Stomach (tissue), 9 donors: ENCODE data around the gene MSI2. TPM values are rescaled to one million over a fixed set of nuclear protein-coding genes. Genes with fewer than 3 reads are reported as not detected.

Experiments
- DNase-seq, 2 donors: peaks; one replicate each; pipeline versions ENCODE4 v3.0.0 to v3.0.0-alpha.2; 2013 to 2019
- H3K27ac ChIP-seq, 5 donors: fragments of 200-600 bp in 4 of 5; sonication (generic) in 4 of 5; one replicate each; pipeline ENCODE4 v1.5.1; 2013 to 2019; ENCODE audit warnings: mild to moderate bottlenecking in 1 of 5, moderate library complexity in 1 of 5
- H3K27me3 ChIP-seq, 3 donors: fragments of 200-600 bp; sonication (generic); one replicate each; pipeline ENCODE4 v1.5.1; 2017 to 2019; ENCODE audit warnings: mixed run types in 1 of 3
- H3K36me3 ChIP-seq, 4 donors: fragments of 200-600 bp; sonication (generic); 1 replicate in 3 of 4; 2 replicates in 1 of 4; pipeline ENCODE4 v1.5.1; 2016 to 2019
- H3K4me1 ChIP-seq, 4 donors: fragments of 200-600 bp; sonication (generic); one replicate each; pipeline ENCODE4 v1.5.1; 2016 to 2019
- H3K4me3 ChIP-seq, 4 donors: fragments of 200-600 bp; sonication (generic) in 3 of 4; one replicate each; pipeline ENCODE4 v1.5.1; 2016 to 2019; ENCODE audit warnings: mild to moderate bottlenecking in 1 of 4
- H3K9me3 ChIP-seq, 4 donors: fragments of 200-600 bp; sonication (generic); one replicate each; pipeline ENCODE4 v1.5.1; 2016 to 2019
- EP300 ChIP-seq: sonication (generic); formaldehyde crosslinking; IDR thresholded peaks from one replicate; pipeline ENCODE4 v1.6.1; 2017; ENCODE audit warnings: antibody characterized with exemption
- POLR2A ChIP-seq, 4 donors: fragments of 450-650 bp; IDR thresholded peaks; one replicate each; pipeline ENCODE4 v1.6.1; 2016; ENCODE audit warnings: antibody characterized with exemption in 4 of 4, control low read depth in 2 of 4, mild to moderate bottlenecking in 1 of 4, moderate library complexity in 1 of 4
- POLR2AphosphoS5 ChIP-seq, 3 donors: sonication (generic); formaldehyde crosslinking; IDR thresholded peaks; one replicate each; pipeline ENCODE4 v1.6.1; 2016; ENCODE audit warnings: antibody characterized with exemption in 3 of 3
- WGBS, 5 donors: extraction: QIAGEN DNeasy Blood & Tissue Kit in 3 of 5; methylation state at CpG; one replicate each; pipeline versions ENCODE4 v1.1.5 to v1.1.7; 2013 to 2018; 5-methylcytosine and 5-hydroxymethylcytosine counted together
- intact Hi-C: fragments of 100-400 bp; cut with DNase I; formaldehyde crosslinking; loops from one replicate; pipeline ENCODE4 v1.15.1; 2023; ENCODE audit warnings: low total_unique reads
- polyA plus RNA-seq, 3 donors: library from polyadenylated mRNA; stranded (reverse); fragments of 200-250 nt; gene quantifications; one replicate each; pipeline ENCODE4 v1.2.3, GENCODE V29; 2013
- total RNA-seq, 5 donors: library from RNA; depleted of rRNA; stranded (reverse); fragments of >200 nt; gene quantifications; one replicate each; pipeline versions ENCODE4 v1.1.0 to v1.2.3, GENCODE V29; 2014 to 2016
- TF ChIP-seq, protein P1 (sequence below), 7 experiments: fragments of 450-650 bp in 4 of 7; fragments of 200-600 bp in 3 of 7; sonication (generic) in 3 of 7; IDR thresholded peaks; one replicate each; pipeline ENCODE4 v1.5.1; 2016 to 2019; ENCODE audit warnings: antibody characterized with exemption in 7 of 7, control low read depth in 2 of 7, mild to moderate bottlenecking in 1 of 7
- donor health status: healthy with polysubstance abuse.
- donor health status: Bipolar disorder and iron deficiency.
- donor health status: healthy.

MSI2 gene
- total and polyA plus RNA-seq, 8 donors, result 8.3 to 72.4 (median 22.9) TPM

GRCh38 chr17:57323391-57323790 is 67.1 kb downstream of the MSI2 start:
- peaks cover 0 to 12% (median 4%) of the 10 kb centered on the region in 4 donors for H3K36me3 ChIP-seq
- H3K4me1 ChIP-seq, result no peaks in the 10 kb centered on the region
- H3K4me3 ChIP-seq, result no peak overlapping the region
- no peaks in the 10 kb centered on the region for H3K27me3 ChIP-seq
- DNase-seq, result no peak
- no peak for TF ChIP-seq POLR2AphosphoS5 (IDR thresholded peaks at IDR 0.05)
- TF ChIP-seq EP300, result no peak
- TF ChIP-seq, protein P1, sequence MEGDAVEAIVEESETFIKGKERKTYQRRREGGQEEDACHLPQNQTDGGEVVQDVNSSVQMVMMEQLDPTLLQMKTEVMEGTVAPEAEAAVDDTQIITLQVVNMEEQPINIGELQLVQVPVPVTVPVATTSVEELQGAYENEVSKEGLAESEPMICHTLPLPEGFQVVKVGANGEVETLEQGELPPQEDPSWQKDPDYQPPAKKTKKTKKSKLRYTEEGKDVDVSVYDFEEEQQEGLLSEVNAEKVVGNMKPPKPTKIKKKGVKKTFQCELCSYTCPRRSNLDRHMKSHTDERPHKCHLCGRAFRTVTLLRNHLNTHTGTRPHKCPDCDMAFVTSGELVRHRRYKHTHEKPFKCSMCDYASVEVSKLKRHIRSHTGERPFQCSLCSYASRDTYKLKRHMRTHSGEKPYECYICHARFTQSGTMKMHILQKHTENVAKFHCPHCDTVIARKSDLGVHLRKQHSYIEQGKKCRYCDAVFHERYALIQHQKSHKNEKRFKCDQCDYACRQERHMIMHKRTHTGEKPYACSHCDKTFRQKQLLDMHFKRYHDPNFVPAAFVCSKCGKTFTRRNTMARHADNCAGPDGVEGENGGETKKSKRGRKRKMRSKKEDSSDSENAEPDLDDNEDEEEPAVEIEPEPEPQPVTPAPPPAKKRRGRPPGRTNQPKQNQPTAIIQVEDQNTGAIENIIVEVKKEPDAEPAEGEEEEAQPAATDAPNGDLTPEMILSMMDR (IDR thresholded peaks at IDR 0.05), result no peak
- no peak for TF ChIP-seq POLR2A (IDR thresholded peaks at IDR 0.05)
- H3K27ac ChIP-seq, result no peak overlapping the region
- H3K9me3 ChIP-seq, result no peaks in the 10 kb centered on the region
- 89 to 100% (median 92%) methylated on average over 5 to 10 of the region's 10 CpGs for WGBS, 5 donors
- intact Hi-C loops, result no loop called here

DNA sequence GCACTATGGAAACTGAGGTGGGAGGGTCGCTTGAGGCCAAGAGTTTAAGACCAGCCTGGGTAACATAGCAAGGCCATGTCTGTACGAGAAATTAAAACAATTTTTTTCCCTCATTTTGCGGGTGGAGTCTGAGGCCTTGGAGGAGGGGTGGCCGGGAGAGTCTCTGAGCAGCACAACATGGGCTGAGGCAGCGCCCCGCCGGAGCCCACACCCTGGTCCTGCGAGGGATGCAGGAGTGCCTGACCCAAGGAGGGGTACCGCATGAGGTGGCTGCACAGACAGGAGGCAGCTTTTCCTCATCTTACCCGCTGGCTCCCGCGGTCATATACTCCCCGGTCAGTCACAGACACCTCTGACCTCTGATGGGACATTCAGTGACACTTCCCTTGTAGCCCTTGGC is 67.7 kb downstream of the MSI2 start:
- intact Hi-C loops, result no loop called here
- peaks cover 0 to under 1% (median under 1%) of the 10 kb centered on the region in 4 donors for H3K4me1 ChIP-seq
- TF ChIP-seq, protein P1 (IDR thresholded peaks at IDR 0.05), result no peak
- TF ChIP-seq POLR2AphosphoS5 (IDR thresholded peaks at IDR 0.05), result no peak
- 95 to 99% (median 97%) methylated on average over 10 to 13 of the region's 13 CpGs for WGBS, 5 donors
- H3K36me3 ChIP-seq, result peaks cover 0 to 12% (median 4%) of the 10 kb centered on the region in 4 donors
- no peaks in the 10 kb centered on the region for H3K9me3 ChIP-seq
- H3K27ac ChIP-seq, result no peak overlapping the region
- no peaks in the 10 kb centered on the region for H3K27me3 ChIP-seq
- H3K4me3 ChIP-seq, result no peak overlapping the region
- no peak for DNase-seq

DNA sequence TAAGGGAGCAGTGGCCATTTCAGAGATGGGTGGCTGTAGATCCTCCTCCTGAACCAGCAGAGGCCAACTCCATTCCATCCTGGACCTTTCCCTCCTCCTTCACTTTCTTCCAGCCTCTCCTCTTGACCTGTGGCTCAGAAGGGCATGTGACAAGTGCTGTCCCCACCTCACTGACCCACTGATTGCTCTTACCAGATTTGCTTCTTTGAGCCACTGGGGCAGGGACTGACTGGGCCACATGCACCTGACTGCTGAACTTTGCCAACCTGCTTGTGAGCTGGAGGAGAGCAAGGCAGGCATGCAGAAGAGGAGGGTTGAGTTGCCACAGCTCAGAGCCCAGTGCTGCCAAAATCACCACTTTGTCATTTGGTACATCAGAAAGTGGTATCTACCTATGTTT is 68.3 kb downstream of the MSI2 start:
- H3K9me3 ChIP-seq, result no peaks in the 10 kb centered on the region
- no peak for TF ChIP-seq POLR2A (IDR thresholded peaks at IDR 0.05)
- TF ChIP-seq EP300, result no peak
- no peak for TF ChIP-seq POLR2AphosphoS5 (IDR thresholded peaks at IDR 0.05)
- TF ChIP-seq, protein P1 (IDR thresholded peaks at IDR 0.05), result no peak
- peaks cover 0 to 12% (median 4%) of the 10 kb centered on the region in 4 donors for H3K36me3 ChIP-seq
- no peak overlapping the region for H3K27ac ChIP-seq
- no peak for DNase-seq
- intact Hi-C loops, result no loop called here
- H3K4me1 ChIP-seq, result peaks cover 0 to 6% (median 3%) of the 10 kb centered on the region in 4 donors
- no peak overlapping the region for H3K4me3 ChIP-seq
- no peaks in the 10 kb centered on the region for H3K27me3 ChIP-seq

- Histone ChIP-seq H3K36me3 (peaks cover 0 to 12% (median 4%) of the 10 kb centered on the region in 4 donors), H3K4me3 (no peak overlapping the region), H3K27me3 (no peaks in the 10 kb centered on the region), H3K27ac (no peak overlapping the region), H3K9me3 (no peaks in the 10 kb centered on the region), H3K4me1 (peaks cover 0 to 13% (median 6%) of the 10 kb centered on the region in 4 donors)
- no peak for DNase-seq
- intact Hi-C loops, result no loop called here
- no peak for TF ChIP-seq EP300
- TF ChIP-seq, protein P1 (IDR thresholded peaks at IDR 0.05), result no peak
- no peak for TF ChIP-seq POLR2AphosphoS5 (IDR thresholded peaks at IDR 0.05)
- no peak for TF ChIP-seq POLR2A (IDR thresholded peaks at IDR 0.05)
- 72 to 84% (median 75%) methylated on average over 2 of the region's 2 CpGs for WGBS, 5 donors
These were observed 70.0 kb downstream of the MSI2 start for GRCh38 chr17:57326336-57326735.
